GM18499 (cell line): ENCODE measurements around the gene TMEM203.

Experiments
- ATAC-seq: cut with Tn5 transposase; IDR thresholded peaks from one replicate; pipeline ENCODE4 v1.9.1; 2021; ENCODE audit warnings: moderate number of reproducible peaks; ENCODE audit not compliant: insufficient read depth, unreplicated experiment

TMEM203 gene

DNA sequence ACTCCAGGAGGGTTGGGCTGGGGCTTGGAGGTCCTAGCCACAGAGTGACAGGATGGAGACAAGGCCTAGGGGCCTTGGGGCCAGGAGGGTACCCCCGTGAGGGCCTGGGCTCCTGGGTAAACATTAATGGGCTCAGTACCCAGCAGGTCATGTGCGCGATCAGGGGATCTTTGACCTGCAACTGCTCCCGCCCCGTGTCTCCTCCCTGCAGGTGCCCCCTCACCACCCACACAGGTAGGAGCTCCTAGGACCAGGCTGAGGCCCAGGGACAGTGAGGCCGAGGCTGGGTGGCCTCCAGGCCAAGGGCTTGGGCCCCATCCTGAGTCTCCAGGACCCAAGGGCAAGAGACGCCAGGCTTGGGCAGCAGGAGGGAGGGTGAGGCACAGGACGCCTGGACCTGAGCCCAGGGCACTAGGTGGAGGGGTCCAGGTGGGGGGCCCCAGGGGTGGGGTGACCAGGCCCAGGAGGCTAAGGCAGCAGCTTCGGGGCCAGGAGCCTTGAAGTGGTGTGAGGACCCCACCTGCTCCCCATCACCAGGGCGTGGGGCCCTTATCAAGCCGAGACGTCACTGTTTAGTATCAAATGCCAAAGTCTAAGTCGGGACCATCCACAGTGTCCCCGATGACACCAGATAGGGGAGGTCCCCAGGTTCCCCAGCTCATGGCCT lies 25.4 kb upstream of the TMEM203 start, which contains the start of gene SLC34A3:
Gene SLC34A3, plus strand, starts transcription at position 197 of the 667 bp plus-strand sequence. CDS start 802 bp downstream, outside the sequence.
- no peak for ATAC-seq

DNA sequence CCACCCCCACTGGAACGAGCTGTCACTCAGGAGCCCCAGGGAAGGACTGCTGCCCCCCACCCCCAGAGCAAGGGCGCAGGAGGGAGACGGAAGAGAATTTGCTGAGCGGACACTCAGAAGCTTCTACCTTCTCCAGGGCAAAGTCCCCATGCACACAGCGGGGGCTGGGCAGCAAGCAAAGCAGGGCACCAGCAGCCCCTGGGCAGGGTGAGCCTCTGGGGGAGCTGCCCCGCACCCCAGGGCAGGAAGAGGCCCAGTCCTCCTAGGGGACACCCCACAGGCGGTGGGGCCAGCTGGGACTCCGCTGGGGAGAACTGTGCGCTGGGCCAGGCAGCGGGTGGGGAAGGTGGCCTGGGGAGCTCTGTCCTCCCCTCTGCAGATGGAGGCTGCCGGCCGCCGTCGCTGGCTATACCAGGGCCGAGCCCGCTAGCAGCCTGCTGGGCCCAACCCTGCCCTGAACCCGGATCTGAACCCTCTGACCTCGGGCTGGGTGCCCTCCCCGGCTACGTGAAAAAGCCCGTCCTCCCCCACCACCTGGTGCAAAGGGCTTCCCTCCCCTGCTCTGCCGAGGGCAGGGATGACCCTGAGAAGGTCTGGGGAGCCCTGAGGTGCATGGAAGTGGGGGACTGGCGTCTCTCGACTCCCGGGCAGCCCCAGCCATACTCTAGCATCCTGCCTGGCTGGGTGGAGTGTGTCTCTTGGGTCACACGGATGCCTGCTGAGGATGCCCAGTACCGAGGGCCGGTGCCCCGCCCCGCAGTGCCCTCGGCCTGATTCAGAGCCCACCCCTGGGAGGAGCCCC lies 24.7 kb upstream of the TMEM203 start:
- no peak for ATAC-seq

DNA sequence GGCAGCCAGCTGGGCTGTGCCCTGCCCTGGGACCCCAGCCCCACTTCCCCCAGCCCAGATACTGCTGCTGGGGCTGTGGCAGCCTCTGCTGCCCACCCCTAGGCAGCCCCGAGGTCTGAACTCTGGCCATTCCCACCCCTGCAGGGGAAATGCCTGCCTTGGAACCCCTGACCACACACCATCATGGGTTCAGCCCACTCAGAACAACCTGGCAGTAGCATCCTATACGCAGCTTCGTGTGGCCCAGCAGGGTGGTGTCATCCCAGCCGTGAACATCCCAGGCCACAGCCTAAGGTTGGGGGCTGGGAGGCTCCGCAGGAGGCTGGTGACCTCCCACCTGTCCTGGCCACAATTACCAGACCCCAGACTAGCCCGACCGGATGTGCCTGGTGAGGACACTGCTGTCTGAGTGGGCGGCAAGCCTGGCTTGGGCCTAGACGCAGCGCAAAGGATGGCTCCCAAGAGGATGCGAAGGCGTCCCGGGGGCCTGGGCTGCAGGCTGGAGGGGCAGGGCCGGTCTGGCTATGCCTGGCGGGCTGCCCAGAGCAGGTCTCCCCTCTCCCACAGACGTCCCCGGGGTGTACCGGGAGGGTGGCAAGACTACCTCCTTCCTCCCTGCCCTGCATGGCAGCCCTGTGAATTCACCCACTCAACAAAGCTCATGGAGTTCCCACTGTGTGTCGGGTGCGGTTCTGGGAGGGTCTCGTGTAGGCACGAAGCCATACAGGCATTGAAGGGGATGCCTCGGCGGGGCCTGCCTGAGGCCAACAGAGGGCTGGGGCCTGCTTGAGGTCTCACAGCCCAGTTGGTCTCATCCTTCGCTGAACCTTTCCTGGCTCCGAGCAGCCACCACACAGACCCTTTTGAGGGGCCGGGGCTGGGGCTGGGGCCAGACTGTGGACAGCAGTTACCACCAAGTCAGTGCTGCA lies 23.8 kb upstream of the TMEM203 start:
- ATAC-seq = no peak

DNA sequence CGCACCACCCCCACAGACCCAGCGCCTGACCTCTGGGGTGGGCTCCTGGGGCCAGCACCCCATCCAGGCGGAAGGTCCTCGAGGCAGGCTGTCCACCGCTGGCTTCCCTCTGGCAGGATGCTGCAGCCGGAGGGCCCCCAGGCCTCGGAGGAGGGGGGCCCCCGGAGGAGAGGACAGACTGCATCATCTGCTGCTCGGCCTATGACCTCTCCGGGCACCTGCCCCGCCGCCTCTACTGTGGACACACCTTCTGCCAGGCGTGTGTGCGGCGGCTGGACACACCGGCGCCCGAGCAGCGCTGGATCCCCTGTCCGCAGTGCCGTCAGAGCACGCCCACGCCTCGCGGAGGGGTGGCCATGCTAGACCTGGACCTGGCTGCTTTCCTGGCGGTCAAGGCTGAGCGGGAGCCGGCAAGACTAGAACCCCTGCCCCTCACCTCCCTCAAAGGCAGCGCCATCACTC lies 23.1 kb upstream of the TMEM203 start:
- no peak for ATAC-seq

DNA sequence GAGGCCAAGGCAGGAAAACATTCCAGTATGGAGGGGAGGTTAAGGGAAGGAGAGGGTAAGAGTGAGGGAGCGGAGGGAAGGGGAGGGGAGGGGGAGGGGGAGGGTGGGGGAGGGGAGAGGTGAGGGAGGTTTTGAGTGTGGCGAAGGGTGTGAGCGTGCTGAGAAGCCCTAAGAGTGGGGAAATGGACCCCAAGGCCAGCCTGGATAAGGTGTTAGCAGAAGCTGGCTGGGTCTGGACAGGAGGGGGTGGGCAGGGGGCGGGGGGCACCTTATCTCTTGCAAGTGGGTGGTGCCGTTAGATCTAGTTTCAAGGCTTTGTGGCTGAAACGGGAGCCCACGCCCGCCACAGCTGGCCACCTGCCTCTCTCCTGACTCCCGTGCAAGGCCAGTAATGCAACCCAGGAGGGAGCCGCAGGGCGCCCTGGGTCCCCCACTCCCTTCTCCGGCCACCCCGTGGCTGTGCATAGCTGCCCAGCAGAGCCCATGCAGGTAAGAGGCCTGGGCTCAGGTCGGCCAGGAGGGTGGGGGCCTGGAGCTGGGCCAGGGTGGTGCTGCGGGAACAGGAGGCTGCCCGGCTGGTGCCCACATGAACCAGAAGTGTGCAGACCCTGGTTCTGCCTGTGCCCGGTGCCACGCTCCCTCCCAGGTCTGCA lies 22.5 kb upstream of the TMEM203 start:
- no peak for ATAC-seq

DNA sequence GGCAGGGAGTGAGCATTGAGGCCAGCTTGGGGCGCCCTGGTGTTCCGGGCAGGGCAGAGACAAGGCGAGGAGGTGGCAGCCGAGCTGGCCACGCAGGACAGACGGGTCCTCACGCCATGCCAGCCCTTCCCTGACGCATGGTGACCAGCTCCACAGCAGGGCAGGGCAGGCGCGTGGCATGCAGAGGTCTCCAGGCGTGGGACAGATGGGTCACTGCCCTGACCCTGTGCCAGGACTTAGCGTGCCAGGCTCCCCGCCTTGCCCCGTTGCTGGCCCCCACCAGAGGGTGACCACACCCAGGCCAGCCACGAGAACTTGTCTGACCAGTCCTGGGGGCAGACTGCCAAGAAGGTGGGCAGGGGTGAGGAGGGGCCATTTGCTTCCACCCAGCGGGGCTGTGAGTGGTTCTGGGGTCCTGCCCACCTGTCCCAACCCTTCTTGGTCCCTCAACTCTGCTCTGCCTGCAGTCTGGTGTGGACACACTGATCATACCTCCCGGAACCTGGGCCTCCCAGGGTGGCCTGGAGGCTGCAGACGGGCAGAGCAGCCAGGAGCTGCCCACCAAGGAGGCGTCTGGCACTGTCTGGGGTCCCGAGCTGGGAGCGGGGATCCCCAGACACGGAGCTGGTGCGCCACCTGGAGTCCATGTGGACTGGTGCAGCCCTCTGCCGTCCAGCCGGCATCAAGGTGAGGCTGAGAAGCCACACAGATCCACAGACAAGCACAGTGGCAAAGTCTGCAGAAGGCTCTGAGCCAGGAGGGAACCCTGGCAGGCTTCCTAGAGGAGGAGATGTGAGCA lies 21.8 kb upstream of the TMEM203 start, which contains the start of gene RNF224:
Gene RNF224, plus strand, starts transcription at position 449 of the 799 bp plus-strand sequence. CDS start 834 bp downstream, outside the sequence.
- no peak for ATAC-seq

DNA sequence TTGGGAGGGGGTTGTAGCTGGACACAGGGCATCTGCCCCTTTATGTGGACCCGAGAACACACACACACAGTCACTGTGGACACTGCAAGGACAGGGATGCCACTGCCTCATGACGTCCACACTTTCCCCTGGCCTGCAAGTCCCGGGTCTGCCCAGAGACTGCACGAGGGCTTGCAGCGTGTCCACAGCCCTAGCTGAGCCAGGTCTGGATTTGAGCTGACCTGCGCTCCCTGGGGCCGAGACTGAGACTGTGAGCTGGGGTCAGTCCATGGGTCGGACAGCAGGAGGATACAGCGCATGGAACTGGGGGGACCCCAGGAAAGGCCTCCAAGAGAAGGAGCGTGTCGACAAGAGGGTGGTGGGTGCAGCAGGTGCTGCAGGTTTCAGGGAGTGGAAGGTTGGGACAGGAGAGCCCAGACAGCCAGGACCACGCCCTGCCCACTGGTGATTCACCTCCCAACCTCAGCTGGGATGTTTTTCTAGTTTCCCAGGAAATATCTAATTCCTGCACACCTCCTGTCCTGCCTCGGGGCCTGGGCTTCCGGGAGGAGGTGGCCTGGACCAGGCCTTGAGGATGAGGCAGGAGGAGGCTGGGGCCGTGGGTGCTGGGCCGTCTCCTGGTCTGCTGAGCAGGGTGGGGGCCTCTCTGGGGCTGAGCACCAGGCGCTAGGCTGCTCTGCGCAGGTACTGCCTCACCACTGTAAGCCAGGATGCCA lies 21.0 kb upstream of the TMEM203 start:
- ATAC-seq = no peak

DNA sequence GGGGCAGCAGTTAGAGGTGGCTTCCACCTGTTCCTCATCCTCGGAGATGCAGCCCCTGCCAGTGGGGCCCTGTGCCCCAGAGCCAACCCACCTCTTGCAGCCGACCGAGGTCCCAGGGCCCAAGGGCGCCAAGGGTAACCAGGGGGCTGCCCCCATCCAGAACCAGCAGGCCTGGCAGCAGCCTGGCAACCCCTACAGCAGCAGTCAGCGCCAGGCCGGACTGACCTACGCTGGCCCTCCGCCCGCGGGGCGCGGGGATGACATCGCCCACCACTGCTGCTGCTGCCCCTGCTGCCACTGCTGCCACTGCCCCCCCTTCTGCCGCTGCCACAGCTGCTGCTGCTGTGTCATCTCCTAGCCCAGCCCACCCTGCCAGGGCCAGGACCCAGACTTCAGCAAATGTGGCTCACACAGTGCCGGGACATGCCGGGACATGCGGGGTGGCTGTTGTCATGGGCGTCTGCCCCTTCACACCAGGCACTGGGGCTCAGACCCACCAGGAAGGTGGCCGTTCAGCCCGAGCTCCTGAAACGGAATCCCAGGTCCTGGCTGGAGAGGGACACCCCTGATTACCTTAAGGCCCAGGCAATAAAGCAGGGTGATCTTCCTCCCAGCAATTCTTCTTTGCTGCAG lies 20.4 kb upstream of the TMEM203 start:
- no peak for ATAC-seq

DNA sequence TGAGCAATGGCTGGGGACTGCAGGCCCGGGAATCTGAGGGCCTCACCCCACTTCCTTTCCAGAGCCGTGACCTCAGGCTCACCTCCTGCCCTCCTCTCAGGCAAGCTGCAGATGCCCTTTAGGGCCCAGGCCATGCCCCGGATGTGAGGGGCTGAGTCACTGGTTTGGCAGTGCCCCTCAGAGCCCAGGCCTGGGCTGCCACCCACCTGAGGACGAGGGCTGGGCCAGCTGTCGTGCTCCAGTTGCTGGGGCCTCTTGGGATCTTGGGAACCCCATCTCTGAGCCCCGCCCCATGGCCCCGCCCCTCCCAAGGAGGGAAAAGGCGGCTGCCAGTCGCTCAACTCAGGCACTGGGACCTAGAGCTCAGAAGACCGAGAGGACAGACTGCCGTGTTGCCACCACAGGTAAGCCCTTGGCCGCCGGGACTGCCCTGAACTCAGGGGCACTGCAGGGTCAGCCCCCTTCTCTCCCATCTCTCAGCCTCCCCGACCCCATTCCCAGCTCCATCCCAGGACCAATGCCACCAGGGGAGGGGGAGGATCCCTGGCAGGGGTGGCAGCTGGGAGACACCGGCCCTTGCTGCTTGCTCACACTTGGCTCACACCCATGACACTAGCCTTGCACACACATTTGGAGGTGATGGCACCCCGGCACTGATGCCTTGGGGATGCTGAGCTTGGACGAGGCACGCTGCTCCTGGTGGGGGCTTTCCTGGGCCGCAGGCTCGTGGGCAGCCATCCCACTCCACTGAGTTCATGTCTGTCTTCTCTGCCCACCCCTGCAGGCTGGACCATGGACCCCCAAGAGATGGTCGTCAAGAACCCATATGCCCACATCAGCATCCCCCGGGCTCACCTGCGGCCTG lies 19.6 kb upstream of the TMEM203 start, which contains the start of gene CYSRT1:
Gene CYSRT1, plus strand, starts transcription at position 345 of the 865 bp plus-strand sequence. Its CDS starts 448 bp downstream, at position 793.
- ATAC-seq = no peak

DNA sequence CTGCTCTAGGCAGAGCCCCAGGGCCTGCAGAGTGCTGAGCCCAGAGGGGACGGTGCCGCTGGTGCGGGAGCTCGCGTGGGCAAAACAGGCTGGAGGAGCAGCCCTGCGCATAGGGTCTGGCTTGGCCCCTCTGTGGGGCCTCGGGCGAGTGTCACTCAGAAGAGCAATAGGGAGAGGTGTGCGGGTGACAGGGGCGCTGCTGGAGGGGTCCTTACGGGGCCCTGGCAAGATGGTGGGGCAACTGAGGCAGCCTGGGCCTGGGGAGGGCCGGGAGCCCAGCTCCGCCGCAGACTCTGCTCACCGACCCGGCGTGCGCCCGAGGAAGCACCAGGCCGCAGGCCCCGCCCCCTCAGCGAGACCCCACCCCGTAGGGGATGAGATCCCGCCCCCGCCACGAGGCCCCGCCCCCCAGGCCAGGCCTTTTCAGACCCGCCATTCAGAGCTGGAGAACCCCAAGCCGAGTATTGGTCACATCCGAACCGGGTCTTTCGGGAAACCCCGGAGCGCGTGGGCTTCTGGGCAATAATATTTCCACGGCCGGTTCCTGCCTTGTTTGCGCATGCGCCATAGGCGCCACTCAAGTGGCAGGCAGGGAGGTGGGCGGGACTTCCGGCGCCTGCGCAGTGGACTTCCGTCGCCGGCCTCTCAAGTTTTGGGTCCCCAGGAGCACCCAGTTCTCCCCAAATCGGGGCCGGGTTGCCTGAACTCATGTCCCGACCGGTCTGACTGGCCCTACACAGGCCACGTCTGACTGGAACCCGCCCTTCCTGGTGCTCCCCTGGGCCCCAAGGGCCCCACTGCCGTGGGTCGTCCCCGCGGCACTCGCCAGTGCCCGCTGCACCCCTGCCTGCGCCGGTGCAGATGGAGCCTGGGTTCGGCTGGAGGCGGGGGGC lies 17.9 kb upstream of the TMEM203 start:
- peak; percentile 49 for ATAC-seq

DNA sequence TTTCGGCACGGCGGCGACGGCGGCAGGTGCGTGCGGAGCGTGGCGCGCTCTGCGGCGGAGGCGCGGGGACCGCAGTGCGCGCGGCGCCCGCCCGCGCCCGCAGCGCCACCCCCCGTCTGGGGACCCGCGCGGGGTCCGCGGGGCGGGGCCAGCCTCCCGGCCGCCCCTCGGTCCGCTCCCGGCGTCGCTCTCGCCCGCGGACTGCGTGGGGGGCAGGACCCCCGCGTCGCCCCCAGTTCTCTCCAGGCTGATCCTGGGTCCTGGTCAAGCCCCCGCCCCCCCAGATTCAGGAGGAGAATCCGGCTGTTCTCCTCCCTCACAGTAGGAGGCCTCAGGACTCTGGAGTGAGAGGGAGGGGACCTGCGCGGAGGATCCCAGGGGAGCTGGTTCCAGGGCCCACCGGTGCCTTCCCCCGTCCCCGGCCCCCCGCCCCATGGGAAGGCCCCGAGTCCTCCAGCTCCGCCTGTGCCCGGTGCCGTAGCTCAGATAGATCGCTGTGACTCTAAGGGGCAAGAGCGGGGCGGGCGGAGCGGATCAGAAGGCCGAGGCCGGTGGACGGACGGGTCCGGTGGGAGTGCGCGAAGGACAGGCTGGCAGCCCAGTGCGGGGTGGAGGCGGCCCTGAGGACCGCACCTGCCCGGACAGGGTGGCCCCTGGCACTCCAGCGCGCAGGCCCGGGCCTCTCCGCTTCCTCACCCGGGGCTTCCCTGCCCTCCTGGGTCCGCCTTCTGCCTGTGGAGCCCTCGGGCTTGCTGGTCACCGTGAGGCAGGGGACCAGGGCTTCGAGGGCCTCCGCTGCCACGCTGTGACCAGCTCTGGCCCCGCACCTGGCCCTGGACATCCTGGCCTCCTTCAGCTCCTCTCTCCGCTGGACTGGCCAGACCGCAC lies 17.0 kb upstream of the TMEM203 start, which contains the start of gene RNF208:
Gene RNF208, minus strand, starts transcription at position 51 of the 888 bp plus-strand sequence. CDS start 1,028 bp downstream, outside the sequence.
- ATAC-seq = no peak

DNA sequence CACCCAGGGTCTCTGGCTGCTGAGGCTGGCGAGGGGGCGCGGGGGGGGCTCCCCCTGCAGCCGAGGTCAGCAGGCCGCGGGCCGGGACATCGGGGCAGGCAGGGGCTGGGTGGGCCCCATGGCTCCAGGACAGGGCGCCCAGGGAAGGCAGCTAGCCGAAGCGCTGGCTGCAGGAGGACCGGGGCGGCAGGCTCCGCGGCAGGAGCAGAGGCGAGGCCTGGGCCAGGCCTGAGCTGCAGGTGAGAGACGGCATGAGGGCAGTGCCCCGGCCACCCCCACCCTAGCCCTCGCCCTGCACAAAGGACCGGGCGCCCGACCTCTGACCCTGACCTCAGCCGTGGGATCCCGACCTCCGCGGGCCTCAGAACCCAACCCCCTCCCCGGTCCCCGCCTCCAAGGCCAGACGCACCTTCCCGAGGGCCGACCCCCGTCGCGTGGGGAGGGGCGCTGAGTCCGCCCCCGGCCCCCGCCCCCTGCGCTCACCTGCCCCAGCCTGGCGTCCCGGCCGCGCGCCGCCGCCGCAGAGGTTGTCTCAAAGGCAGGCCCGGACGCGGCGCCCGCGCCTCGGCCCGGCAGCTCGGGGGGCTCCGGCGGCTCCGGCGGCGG lies 16.2 kb upstream of the TMEM203 start:
- ATAC-seq = no peak

DNA sequence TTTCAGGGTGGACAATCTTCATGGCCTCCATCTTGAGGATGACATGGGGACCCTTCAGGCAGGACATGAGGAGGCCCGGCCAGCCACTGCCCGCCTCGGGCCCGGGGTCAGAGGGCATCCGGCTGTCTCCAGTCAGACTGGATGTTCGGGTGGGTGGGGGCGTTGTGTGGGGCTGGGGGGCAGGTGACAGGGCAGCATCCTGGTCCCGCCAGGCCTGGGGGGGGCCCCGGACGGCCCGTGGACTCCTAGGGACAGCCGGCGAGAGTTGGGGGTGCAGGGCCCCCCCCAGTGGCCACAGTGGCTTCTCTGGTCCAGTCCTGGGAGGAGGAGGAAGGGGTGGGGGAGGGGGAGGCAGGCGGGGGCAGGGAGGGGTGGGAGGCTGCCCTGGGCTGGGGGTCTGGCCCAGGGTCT lies 15.7 kb upstream of the TMEM203 start:
- no peak for ATAC-seq

DNA sequence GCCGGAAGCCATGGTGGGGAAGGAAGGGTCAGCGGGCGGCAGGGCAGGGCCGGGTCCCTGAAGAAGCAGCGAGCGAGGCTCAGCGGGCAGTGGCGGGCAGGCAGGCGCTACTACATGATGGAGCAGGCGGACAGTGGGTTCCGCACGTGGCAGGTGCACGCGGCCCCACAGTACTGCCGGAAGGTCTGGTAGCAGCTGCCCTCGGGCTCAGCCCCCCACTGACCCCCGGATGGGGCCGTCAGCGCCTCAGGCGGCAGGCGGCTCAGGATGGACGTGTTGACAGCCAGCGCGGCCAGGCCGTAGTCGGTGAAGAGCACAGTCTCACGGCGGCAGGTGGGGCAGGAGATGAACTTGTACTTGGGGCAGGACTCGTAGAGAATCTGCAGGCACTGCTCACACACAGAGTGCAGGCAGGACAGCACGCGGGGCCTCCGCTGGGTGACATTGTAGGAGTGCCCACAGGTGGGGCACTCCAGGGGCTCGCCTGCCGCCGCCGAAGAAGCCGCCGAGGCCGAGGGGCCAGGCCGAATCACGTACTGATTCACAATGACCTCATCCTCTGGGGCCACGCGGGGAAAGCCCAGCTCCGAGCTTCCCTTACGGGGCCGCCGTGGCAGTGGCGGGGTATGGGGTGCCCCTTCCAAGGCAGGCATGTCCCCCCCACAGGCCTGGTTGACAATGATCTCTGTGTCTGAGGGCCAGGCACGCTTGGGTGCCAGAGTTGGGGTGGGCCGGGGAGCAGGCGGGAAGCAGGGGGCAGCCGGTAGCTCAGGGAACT lies 15.1 kb upstream of the TMEM203 start:
- ATAC-seq = no peak
